NT2/D1 (cell line): Measurements from ENCODE around the gene AP3B1.

Experiments
- SUZ12 ChIP-seq: IDR thresholded peaks from 2 replicates; pipeline ENCODE4 v1.6.1; 2011; ENCODE audit not compliant: insufficient read length, insufficient read depth; ENCODE audit errors: extremely low read depth
- YY1 ChIP-seq: IDR thresholded peaks from 2 replicates; pipeline ENCODE4 v1.6.1; 2011; ENCODE audit not compliant: insufficient read length, insufficient read depth
- ZNF274 ChIP-seq: IDR thresholded peaks from 2 replicates; pipeline ENCODE4 v1.6.1; 2011; ENCODE audit warnings: mild to moderate bottlenecking, low read depth, low read length

DNA sequence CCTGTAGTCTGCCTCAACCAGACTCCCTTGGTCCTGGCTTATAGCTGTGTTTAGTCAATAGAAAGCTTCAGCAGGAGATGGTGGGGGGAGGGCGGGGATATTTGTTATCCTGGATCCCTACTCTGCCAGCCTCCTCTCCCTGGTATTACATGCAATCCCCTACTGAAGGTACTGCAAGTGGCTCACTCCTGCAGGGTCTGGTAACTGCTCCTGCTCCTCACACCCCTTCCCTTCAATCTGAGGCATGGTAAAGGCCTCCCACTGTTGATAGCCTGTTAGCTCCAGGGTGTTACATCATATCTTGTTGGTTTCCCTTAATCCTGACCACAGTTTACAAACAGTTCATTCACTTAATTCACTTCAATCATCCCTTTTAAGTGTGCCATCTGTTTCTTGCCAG, 137.5 kb downstream of the AP3B1 start:
- no peak for TF ChIP-seq SUZ12
- no peak for TF ChIP-seq YY1
- TF ChIP-seq ZNF274 = no peak
